MM.1S (cell line): ENCODE measurements around the gene S100B.

ENCODE experiments used
- CTCF ChIP-seq: fragments of 300-600 bp; sonication (generic); IDR thresholded peaks from 2 replicates; pipeline ENCODE4 v1.5.1; 2016; ENCODE audit warnings: antibody characterized with exemption, low read length, mixed read lengths
- EZH2 ChIP-seq: fragments of 300-600 bp; sonication (generic); optimal IDR thresholded peaks from 2 replicates; pipeline ENCODE3; 2017; ENCODE audit warnings: low read depth, mild to moderate bottlenecking, antibody characterized with exemption, low read length, mixed read lengths
- EZH2phosphoT487 ChIP-seq: fragments of 300-600 bp; sonication (generic); IDR thresholded peaks from 2 replicates; pipeline ENCODE4 v1.6.1; 2018; ENCODE audit warnings: antibody characterized with exemption, low read length

- TF ChIP-seq EZH2 (no peak), CTCF (no peak), EZH2phosphoT487 (no peak)
These were observed 54.6 kb downstream of the S100B start for GRCh38 chr21:46550116-46550941.
